ENCODE data around the gene SYT13. TPM values are rescaled to one million over a fixed set of nuclear protein-coding genes. Genes with fewer than 3 reads are reported as not detected.

SYT13 gene
- total RNA-seq, 1 donor from 2014 or later, result 191 TPM

GRCh38 chr11:45204761-45205160, 81.4 kb downstream of the SYT13 start:
- FAIRE-seq (no peak), DNase-seq (ENCODE audit: low spot score in 2 of 2) (no peak)

- FAIRE-seq, result no peak
- no peak for DNase-seq (ENCODE audit: low spot score in 2 of 2)
Observed at GRCh38 chr11:45193695-45194094, 92.4 kb downstream of the SYT13 start.

Other genes starting within 250 kb of the SYT13 start
- 6.9 TPM for gene PRDM11, start 139.7 kb downstream of the SYT13 start, total RNA-seq

All from frontal cortex (tissue), 4 donors.